Measurements from ENCODE around the gene GPR119. TPM values are rescaled to one million over a fixed set of nuclear protein-coding genes. Genes with fewer than 3 reads are reported as not detected.

Gene GPR119
- total RNA-seq, 4 donors from 2014 or later, result not detected

- Histone ChIP-seq H3K27ac (peak within 1 kb of the TSS; percentile 36 to 85 (median 84)), H3K36me3 (peaks cover 0 to 15% of the 10 kb centered on the region in 2 donors), H3K27me3 (no peaks in the 10 kb centered on the region), H3K4me1 (peaks cover 0 to 26% (median 0%) of the 10 kb centered on the region in 3 donors), H3K9me3 (no peaks in the 10 kb centered on the region), H3K4me3 (peak within 1 kb of the TSS; percentile 67 to 70)
- peak; percentile 81 for TF ChIP-seq POLR2AphosphoS5 (IDR thresholded peaks at IDR 0.05)
- TF ChIP-seq EP300 (IDR thresholded peaks at IDR 0.05), result no peak
- peak; percentile 56 to 60 for TF ChIP-seq POLR2A (IDR thresholded peaks at IDR 0.05)
- 0 to 33% methylated on average over 1 to 3 of the region's 47 CpGs for WGBS, 2 donors (ENCODE audit: low coverage in 1 of 2)
- ATAC-seq, result peak; percentile 93
Observed at GRCh38 chrX:130401415-130402207, 16.1 kb upstream of the GPR119 start, which contains the start of gene RBMX2. RBMX2 (plus strand) TSS chrX:130401987; CDS start chrX:130402033, 46 bp downstream.

GRCh38 chrX:130395341-130395740 lies 9.9 kb upstream of the GPR119 start:
- H3K27me3 ChIP-seq, result no peaks in the 10 kb centered on the region
- ATAC-seq, result no peak
- H3K27ac ChIP-seq, result no peak overlapping the region
- H3K9me3 ChIP-seq, result no peaks in the 10 kb centered on the region
- no peak overlapping the region for H3K4me3 ChIP-seq
- WGBS, 2 donors (ENCODE audit: low coverage in 1 of 2), result 29 to 43% methylated on average over 3 to 6 of the region's 7 CpGs
- TF ChIP-seq POLR2A (IDR thresholded peaks at IDR 0.05) (no peak), CTCF (IDR thresholded peaks at IDR 0.05) (no peak), EP300 (IDR thresholded peaks at IDR 0.05) (no peak), POLR2AphosphoS5 (IDR thresholded peaks at IDR 0.05) (no peak)
- H3K36me3 ChIP-seq, result no peaks in the 10 kb centered on the region
- no peaks in the 10 kb centered on the region for H3K4me1 ChIP-seq

GRCh38 chrX:130393451-130394074 lies 8.1 kb upstream of the GPR119 start:
- TF ChIP-seq POLR2A (IDR thresholded peaks at IDR 0.05), result no peak
- TF ChIP-seq EP300 (IDR thresholded peaks at IDR 0.05), result no peak
- TF ChIP-seq POLR2AphosphoS5 (IDR thresholded peaks at IDR 0.05), result no peak
- peak; percentile 28 to 63 (median 42) for TF ChIP-seq CTCF (IDR thresholded peaks at IDR 0.05)
- no peaks in the 10 kb centered on the region for H3K4me1 ChIP-seq
- no peak overlapping the region for H3K27ac ChIP-seq
- 33 to 35% methylated on average over 1 to 5 of the region's 5 CpGs for WGBS, 2 donors (ENCODE audit: low coverage in 1 of 2)
- no peaks in the 10 kb centered on the region for H3K9me3 ChIP-seq
- H3K36me3 ChIP-seq, result no peaks in the 10 kb centered on the region
- ATAC-seq, result no peak
- H3K27me3 ChIP-seq, result no peaks in the 10 kb centered on the region
- H3K4me3 ChIP-seq, result no peak overlapping the region

- WGBS, 2 donors (ENCODE audit: low coverage in 1 of 2), result 32 to 68% methylated on average over 2 to 3 of the region's 5 CpGs
- ATAC-seq, result no peak
- H3K27me3 ChIP-seq, result no peaks in the 10 kb centered on the region
- H3K9me3 ChIP-seq, result no peaks in the 10 kb centered on the region
- H3K4me3 ChIP-seq, result no peak overlapping the region
- H3K36me3 ChIP-seq, result no peaks in the 10 kb centered on the region
- H3K27ac ChIP-seq, result no peak overlapping the region
- no peak for TF ChIP-seq POLR2AphosphoS5 (IDR thresholded peaks at IDR 0.05)
- no peaks in the 10 kb centered on the region for H3K4me1 ChIP-seq
Observed at GRCh38 chrX:130386408-130386808, 934 bp upstream of the GPR119 start.

GRCh38 chrX:130378024-130378669 lies 7.3 kb downstream of the GPR119 start:
- TF ChIP-seq EP300 (IDR thresholded peaks at IDR 0.05), result no peak
- no peak for TF ChIP-seq POLR2AphosphoS5 (IDR thresholded peaks at IDR 0.05)
- TF ChIP-seq CTCF (IDR thresholded peaks at IDR 0.05), result no peak
- no peak for TF ChIP-seq POLR2A (IDR thresholded peaks at IDR 0.05)
- 0 to 46% methylated on average over 1 to 4 of the region's 5 CpGs for WGBS, 2 donors (ENCODE audit: low coverage in 1 of 2)
- ATAC-seq, result no peak

More at GRCh38 chrX:130378024-130378669, 7.3 kb downstream of the GPR119 start:
- Histone ChIP-seq H3K36me3 (no peaks in the 10 kb centered on the region), H3K4me3 (no peak overlapping the region), H3K4me1 (no peaks in the 10 kb centered on the region), H3K9me3 (no peaks in the 10 kb centered on the region), H3K27me3 (no peaks in the 10 kb centered on the region), H3K27ac (no peak overlapping the region)

Data from gastroesophageal sphincter (tissue), 4 donors.